ENCODE results near the gene KDM4C. TPM values are rescaled to one million over a fixed set of nuclear protein-coding genes. Genes with fewer than 3 reads are reported as not detected.

The KDM4C gene
- total and polyA plus RNA-seq, 2 of the 13 experiments (the other 11 are each of a cell fraction or from before 2014, with no cell fraction given) = 19.4 to 23.6 TPM

- TF ChIP-seq, protein P1, sequence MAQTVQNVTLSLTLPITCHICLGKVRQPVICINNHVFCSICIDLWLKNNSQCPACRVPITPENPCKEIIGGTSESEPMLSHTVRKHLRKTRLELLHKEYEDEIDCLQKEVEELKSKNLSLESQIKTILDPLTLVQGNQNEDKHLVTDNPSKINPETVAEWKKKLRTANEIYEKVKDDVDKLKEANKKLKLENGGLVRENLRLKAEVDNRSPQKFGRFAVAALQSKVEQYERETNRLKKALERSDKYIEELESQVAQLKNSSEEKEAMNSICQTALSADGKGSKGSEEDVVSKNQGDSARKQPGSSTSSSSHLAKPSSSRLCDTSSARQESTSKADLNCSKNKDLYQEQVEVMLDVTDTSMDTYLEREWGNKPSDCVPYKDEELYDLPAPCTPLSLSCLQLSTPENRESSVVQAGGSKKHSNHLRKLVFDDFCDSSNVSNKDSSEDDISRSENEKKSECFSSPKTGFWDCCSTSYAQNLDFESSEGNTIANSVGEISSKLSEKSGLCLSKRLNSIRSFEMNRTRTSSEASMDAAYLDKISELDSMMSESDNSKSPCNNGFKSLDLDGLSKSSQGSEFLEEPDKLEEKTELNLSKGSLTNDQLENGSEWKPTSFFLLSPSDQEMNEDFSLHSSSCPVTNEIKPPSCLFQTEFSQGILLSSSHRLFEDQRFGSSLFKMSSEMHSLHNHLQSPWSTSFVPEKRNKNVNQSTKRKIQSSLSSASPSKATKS (CRISPR knock-in tag; IDR thresholded peaks at IDR 0.05) = no peak
- TF ChIP-seq, protein P2, sequence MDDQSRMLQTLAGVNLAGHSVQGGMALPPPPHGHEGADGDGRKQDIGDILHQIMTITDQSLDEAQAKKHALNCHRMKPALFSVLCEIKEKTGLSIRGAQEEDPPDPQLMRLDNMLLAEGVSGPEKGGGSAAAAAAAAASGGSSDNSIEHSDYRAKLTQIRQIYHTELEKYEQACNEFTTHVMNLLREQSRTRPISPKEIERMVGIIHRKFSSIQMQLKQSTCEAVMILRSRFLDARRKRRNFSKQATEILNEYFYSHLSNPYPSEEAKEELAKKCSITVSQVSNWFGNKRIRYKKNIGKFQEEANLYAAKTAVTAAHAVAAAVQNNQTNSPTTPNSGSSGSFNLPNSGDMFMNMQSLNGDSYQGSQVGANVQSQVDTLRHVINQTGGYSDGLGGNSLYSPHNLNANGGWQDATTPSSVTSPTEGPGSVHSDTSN (CRISPR knock-in tag; IDR thresholded peaks at IDR 0.05; ENCODE audit: borderline replicate concordance) = no peak
- TF ChIP-seq HNRNPH1 (optimal IDR thresholded peaks at IDR 0.05; ENCODE audit: low read depth, low read length) (no peak), ZNF383 (CRISPR knock-in tag; IDR thresholded peaks at IDR 0.05; ENCODE audit: borderline replicate concordance) (no peak), HMGA1 (CRISPR knock-in tag; conservative IDR thresholded peaks at IDR 0.05) (no peak; the same call in 1 of the 2 replicates), ZNF839 (CRISPR knock-in tag; IDR thresholded peaks at IDR 0.05; ENCODE audit: borderline replicate concordance) (no peak), ARID2 (CRISPR knock-in tag; IDR thresholded peaks at IDR 0.05; ENCODE audit: borderline replicate concordance) (no peak), FOXK1 (CRISPR knock-in tag; IDR thresholded peaks at IDR 0.05; ENCODE audit: borderline replicate concordance, low read depth) (peak; percentile 60; the same call in 1 of the 2 replicates), ZSCAN20 (CRISPR knock-in tag; IDR thresholded peaks at IDR 0.05; ENCODE audit: borderline replicate concordance) (no peak), ZNF136 (CRISPR knock-in tag; IDR thresholded peaks at IDR 0.05; ENCODE audit: low read depth) (no peak), ZNF75D (CRISPR knock-in tag; IDR thresholded peaks at IDR 0.05; ENCODE audit: borderline replicate concordance) (no peak), ARID4A (CRISPR knock-in tag; IDR thresholded peaks at IDR 0.05; ENCODE audit: borderline replicate concordance) (no peak), GATAD1 (CRISPR knock-in tag; IDR thresholded peaks at IDR 0.05) (0 out of 2 replicates have a peak, but pooled peaks have one; percentile 31), ZUFSP (CRISPR knock-in tag; IDR thresholded peaks at IDR 0.05; ENCODE audit: borderline replicate concordance) (no peak), MEIS2 (CRISPR knock-in tag; IDR thresholded peaks at IDR 0.05) (no peak), NR2F1 (CRISPR knock-in tag; IDR thresholded peaks at IDR 0.05) (no peak), CCAR2 (optimal IDR thresholded peaks at IDR 0.05; ENCODE audit: low read depth, low read length) (no peak), SETDB1 (CRISPR knock-in tag; IDR thresholded peaks at IDR 0.05; ENCODE audit: borderline replicate concordance) (no peak)
- TF ChIP-seq, protein P3, sequence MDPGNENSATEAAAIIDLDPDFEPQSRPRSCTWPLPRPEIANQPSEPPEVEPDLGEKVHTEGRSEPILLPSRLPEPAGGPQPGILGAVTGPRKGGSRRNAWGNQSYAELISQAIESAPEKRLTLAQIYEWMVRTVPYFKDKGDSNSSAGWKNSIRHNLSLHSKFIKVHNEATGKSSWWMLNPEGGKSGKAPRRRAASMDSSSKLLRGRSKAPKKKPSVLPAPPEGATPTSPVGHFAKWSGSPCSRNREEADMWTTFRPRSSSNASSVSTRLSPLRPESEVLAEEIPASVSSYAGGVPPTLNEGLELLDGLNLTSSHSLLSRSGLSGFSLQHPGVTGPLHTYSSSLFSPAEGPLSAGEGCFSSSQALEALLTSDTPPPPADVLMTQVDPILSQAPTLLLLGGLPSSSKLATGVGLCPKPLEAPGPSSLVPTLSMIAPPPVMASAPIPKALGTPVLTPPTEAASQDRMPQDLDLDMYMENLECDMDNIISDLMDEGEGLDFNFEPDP (CRISPR knock-in tag; conservative IDR thresholded peaks at IDR 0.05) = no peak
Measured at GRCh38 chr9:6781476-6781875, 23.7 kb downstream of the KDM4C start (continued).
